WTC11 (cell line): ENCODE data around the gene PIN4. TPM values are rescaled to one million over a fixed set of nuclear protein-coding genes. Genes with fewer than 3 reads are reported as not detected.

ENCODE experiments used
- ATAC-seq: fragments of 200-7000 bp; cut with Tn5 transposase; 2 replicates; pipeline ENCODE4 v1.10.0; 2021; ENCODE audit warnings: mild to moderate bottlenecking, moderate library complexity
- CTCF ChIA-PET: fragments of 300-600 bp; sonication (Branson Sonifier 250); formaldehyde crosslinking; loops from one replicate; lab custom pipeline; 2021; ENCODE audit warnings: antibody characterized with exemption; lab: Charles Lee
- POLR2A ChIA-PET: fragments of 350-600 bp; sonication (Branson Sonifier 250); formaldehyde crosslinking; loops from one replicate; lab custom pipeline; 2021; ENCODE audit warnings: antibody characterized with exemption; lab: Charles Lee
- DNase-seq: peaks from one replicate; pipeline ENCODE4 v3.0.0; 2021; ENCODE audit warnings: low spot score
- H3K27ac Mint-ChIP-seq: 2 replicates; pipeline ENCODE4 v1.8.0; 2021; ENCODE audit warnings: mixed read lengths
- H3K27me3 Mint-ChIP-seq: 2 replicates; pipeline ENCODE4 v1.8.0; 2021; ENCODE audit warnings: low read depth, mild to moderate bottlenecking, moderate library complexity, mixed read lengths
- H3K36me3 Mint-ChIP-seq: 2 replicates; pipeline ENCODE4 v1.8.0; 2021; ENCODE audit warnings: mixed read lengths
- H3K4me1 Mint-ChIP-seq: 2 replicates; pipeline ENCODE4 v1.8.0; 2022; ENCODE audit warnings: mixed read lengths
- H3K4me3 Mint-ChIP-seq: 2 replicates; pipeline ENCODE4 v1.8.0; 2021; ENCODE audit warnings: mild to moderate bottlenecking, moderate library complexity, mixed read lengths
- H3K9me3 Mint-ChIP-seq: 2 replicates; pipeline ENCODE4 v1.8.0; 2021; ENCODE audit warnings: mixed read lengths
- ATF3 ChIP-seq: sonication (generic); formaldehyde crosslinking; conservative IDR thresholded peaks from 2 replicates; pipeline ENCODE4 v1.8.1; 2022; ENCODE audit warnings: mild to moderate bottlenecking, missing genetic modification reagents
- CREB1 ChIP-seq: sonication (generic); formaldehyde crosslinking; IDR thresholded peaks from 2 replicates; pipeline ENCODE4 v1.8.0; 2023; ENCODE audit warnings: mild to moderate bottlenecking, missing genetic modification reagents
- ELF4 ChIP-seq: sonication (generic); formaldehyde crosslinking; IDR thresholded peaks from 2 replicates; pipeline ENCODE4 v1.8.1; 2022; ENCODE audit warnings: low read depth, mild to moderate bottlenecking, moderate library complexity, missing genetic modification reagents
- JAZF1 ChIP-seq: fragments of 250-450 bp; sonication (Bioruptor Pico); IDR thresholded peaks from 2 replicates; pipeline ENCODE4 v1.9.0; 2021; ENCODE audit warnings: moderate library complexity, mild to moderate bottlenecking, inconsistent platforms
- KAT7 ChIP-seq: sonication (generic); formaldehyde crosslinking; IDR thresholded peaks from 2 replicates; pipeline ENCODE4 v1.8.1; 2023; ENCODE audit warnings: missing genetic modification reagents, mild to moderate bottlenecking, borderline replicate concordance
- NR3C1 ChIP-seq: sonication (generic); formaldehyde crosslinking; conservative IDR thresholded peaks from 2 replicates; pipeline ENCODE4 v1.8.1; 2023; ENCODE audit warnings: low read depth, mild to moderate bottlenecking, missing genetic modification reagents
- PRDM15 ChIP-seq: sonication (generic); formaldehyde crosslinking; IDR thresholded peaks from 2 replicates; pipeline ENCODE4 v1.8.0; 2022; ENCODE audit warnings: missing genetic modification reagents
- RORB ChIP-seq: fragments of 250-450 bp; sonication (Bioruptor Pico); IDR thresholded peaks from 2 replicates; pipeline ENCODE4 v1.9.0; 2021; ENCODE audit warnings: mild to moderate bottlenecking
- STAT6 ChIP-seq: sonication (generic); formaldehyde crosslinking; conservative IDR thresholded peaks from 2 replicates; pipeline ENCODE4 v1.8.1; 2023; ENCODE audit warnings: mild to moderate bottlenecking, low read depth, missing genetic modification reagents, moderate library complexity
- TCF7 ChIP-seq: sonication (generic); formaldehyde crosslinking; IDR thresholded peaks from 2 replicates; pipeline ENCODE4 v1.8.0; 2022; ENCODE audit warnings: mild to moderate bottlenecking, low read depth, missing genetic modification reagents, moderate library complexity
- TP53 ChIP-seq: sonication (generic); formaldehyde crosslinking; IDR thresholded peaks from 2 replicates; pipeline ENCODE4 v1.8.1; 2023; ENCODE audit warnings: mild to moderate bottlenecking, missing genetic modification reagents
- USF1 ChIP-seq: sonication (generic); formaldehyde crosslinking; IDR thresholded peaks from 2 replicates; pipeline ENCODE4 v1.8.0; 2022; ENCODE audit warnings: mild to moderate bottlenecking, missing genetic modification reagents
- ZMAT4 ChIP-seq: fragments of 250-450 bp; sonication (Bioruptor Pico); IDR thresholded peaks from 2 replicates; pipeline ENCODE4 v1.9.0; 2021; ENCODE audit warnings: mild to moderate bottlenecking
- ZNF263 ChIP-seq: sonication (generic); formaldehyde crosslinking; IDR thresholded peaks from 2 replicates; pipeline ENCODE4 v1.8.1; 2022; ENCODE audit warnings: low read depth, mild to moderate bottlenecking, moderate library complexity, missing genetic modification reagents
- ZNF423 ChIP-seq: fragments of 250-450 bp; sonication (Bioruptor Pico); IDR thresholded peaks from 2 replicates; pipeline ENCODE4 v2.1.2; 2022; ENCODE audit warnings: mild to moderate bottlenecking, moderate library complexity
- ZNF671 ChIP-seq: fragments of 250-450 bp; sonication (Bioruptor Pico); IDR thresholded peaks from 2 replicates; pipeline ENCODE4 v1.8.0; 2021; ENCODE audit warnings: mild to moderate bottlenecking
- ZSCAN18 ChIP-seq: fragments of 250-450 bp; sonication (Bioruptor Pico); IDR thresholded peaks from 2 replicates; pipeline ENCODE4 v2.1.2; 2022; ENCODE audit warnings: mild to moderate bottlenecking, moderate library complexity
- total RNA-seq: library from RNA; stranded (reverse); gene quantifications from 3 replicates; pipeline ENCODE4 v1.2.3, GENCODE V29; 2021

Gene PIN4
- total RNA-seq, 1 experiment from 2014 or later = 9.3 TPM

- ChIA-PET CTCF (interaction anchor here (1.2 kb wide), 1 partner anchor 121 kb away, joined by 3 read pairs; no protein-coding TSS in a partner anchor), POLR2A (interaction anchor here (0.6 kb wide), 1 partner anchor 233 kb away, joined by 4 read pairs; the partner anchor contains the start of gene NHSL2)
- Mint-ChIP-seq H3K27me3 (no peaks in the 10 kb centered on the region), H3K9me3 (no peaks in the 10 kb centered on the region), H3K36me3 (peaks cover 13% of the 10 kb centered on the region; the same call in 1 of the 2 replicates), H3K4me1 (no peaks in the 10 kb centered on the region), H3K27ac (no peak overlapping the region), H3K4me3 (no peak overlapping the region)
- TF ChIP-seq JAZF1 = no peak
- no peak for TF ChIP-seq ZSCAN18 (CRISPR knock-in tag)
- TF ChIP-seq ZNF263 = no peak
- TF ChIP-seq NR3C1 = no peak
- ATAC-seq = no peak
- no peak for DNase-seq
Measured at GRCh38 chrX:72142794-72143608, 38.6 kb upstream of the PIN4 start.

- DNase-seq (no peak), ATAC-seq (no peak)
- CTCF ChIA-PET = interaction anchor here (1.2 kb wide), 1 partner anchor 122 kb away, joined by 3 read pairs; no protein-coding TSS in a partner anchor
- TF ChIP-seq ZMAT4 (no peak), PRDM15 (CRISPR knock-in tag) (no peak), CREB1 (CRISPR knock-in tag) (no peak), ZSCAN18 (CRISPR knock-in tag) (no peak), STAT6 (CRISPR knock-in tag) (no peak)
- H3K4me3 Mint-ChIP-seq = no peak overlapping the region
- H3K9me3 Mint-ChIP-seq = no peaks in the 10 kb centered on the region
- H3K27ac Mint-ChIP-seq = no peak overlapping the region
- H3K4me1 Mint-ChIP-seq = no peaks in the 10 kb centered on the region
- H3K36me3 Mint-ChIP-seq = peaks cover 13% of the 10 kb centered on the region; the same call in 1 of the 2 replicates
- no peaks in the 10 kb centered on the region for H3K27me3 Mint-ChIP-seq
- POLR2A ChIA-PET = no interaction called here
Measured at GRCh38 chrX:72143609-72143907, 38.0 kb upstream of the PIN4 start.

- H3K27ac Mint-ChIP-seq = no peak overlapping the region
- POLR2A ChIA-PET = no interaction called here
- no peak for TF ChIP-seq KAT7 (CRISPR knock-in tag)
- no peak for TF ChIP-seq TP53
- no peak for TF ChIP-seq TCF7 (CRISPR knock-in tag)
- no peak for TF ChIP-seq ATF3
- no peak for TF ChIP-seq RORB
- no peak for TF ChIP-seq ZNF423 (CRISPR knock-in tag)
- TF ChIP-seq ELF4 (CRISPR knock-in tag) = no peak
- TF ChIP-seq STAT6 (CRISPR knock-in tag) = no peak
- no peak for TF ChIP-seq USF1
- no peak for TF ChIP-seq ZNF671
Measured at GRCh38 chrX:72145181-72145580, 36.4 kb upstream of the PIN4 start.

More at GRCh38 chrX:72145181-72145580, 36.4 kb upstream of the PIN4 start:
- CTCF ChIA-PET = no interaction called here
- DNase-seq (no peak), ATAC-seq (no peak)
- Mint-ChIP-seq H3K27me3 (no peaks in the 10 kb centered on the region), H3K4me1 (no peaks in the 10 kb centered on the region), H3K9me3 (no peaks in the 10 kb centered on the region), H3K4me3 (no peak overlapping the region), H3K36me3 (peaks cover 5% of the 10 kb centered on the region; the same call in 1 of the 2 replicates)
